Amygdala (tissue), 56 donors: ENCODE measurements around the gene ZNF205.

Experiments used
- DNase-seq, 56 donors: peaks; one replicate each; lab custom pipeline; 2025; lab: John Stamatoyannopoulos, UW

Gene ZNF205

GRCh38 chr16:3099732-3100499 is 12.5 kb upstream of the ZNF205 start:
- peak in 38 of 56 donors; percentile 4 to 73 (median 32) for DNase-seq

GRCh38 chr16:3101018-3101840 is 11.2 kb upstream of the ZNF205 start:
- DNase-seq: peak in 1 of 56 donors; percentile 11

- no peak for DNase-seq
Observed at GRCh38 chr16:3101841-3102470, 10.4 kb upstream of the ZNF205 start.

GRCh38 chr16:3106205-3106928 is 6.0 kb upstream of the ZNF205 start:
- peak; percentile 30 to 94 (median 79) for DNase-seq

- DNase-seq: peak in 1 of 56 donors; percentile 36
Observed at GRCh38 chr16:3112881-3113574, 642 bp downstream of the ZNF205 start.

- DNase-seq: no peak
Observed at GRCh38 chr16:3113765-3114479, 1.5 kb downstream of the ZNF205 start.

GRCh38 chr16:3115003-3115402 is 2.6 kb downstream of the ZNF205 start:
- DNase-seq: no peak

- DNase-seq: no peak
Observed at GRCh38 chr16:3115561-3115960, 3.2 kb downstream of the ZNF205 start.

- no peak for DNase-seq
Observed at GRCh38 chr16:3118204-3118790, 5.9 kb downstream of the ZNF205 start.

- no peak for DNase-seq
Observed at GRCh38 chr16:3118846-3119245, 6.5 kb downstream of the ZNF205 start.

- DNase-seq: no peak
Observed at GRCh38 chr16:3119286-3119685, 6.9 kb downstream of the ZNF205 start.

- no peak for DNase-seq
Observed at GRCh38 chr16:3119701-3120408, 7.5 kb downstream of the ZNF205 start.

GRCh38 chr16:3120435-3120834 is 8.0 kb downstream of the ZNF205 start:
- no peak for DNase-seq

GRCh38 chr16:3121851-3122467 is 9.6 kb downstream of the ZNF205 start:
- DNase-seq: no peak

GRCh38 chr16:3122926-3123570 is 10.7 kb downstream of the ZNF205 start:
- no peak for DNase-seq

- peak; percentile 65 to 97 (median 90) for DNase-seq
Observed at GRCh38 chr16:3123986-3124886, 11.8 kb downstream of the ZNF205 start.
